ENCODE results near the gene XPNPEP1.

The XPNPEP1 gene

DNA sequence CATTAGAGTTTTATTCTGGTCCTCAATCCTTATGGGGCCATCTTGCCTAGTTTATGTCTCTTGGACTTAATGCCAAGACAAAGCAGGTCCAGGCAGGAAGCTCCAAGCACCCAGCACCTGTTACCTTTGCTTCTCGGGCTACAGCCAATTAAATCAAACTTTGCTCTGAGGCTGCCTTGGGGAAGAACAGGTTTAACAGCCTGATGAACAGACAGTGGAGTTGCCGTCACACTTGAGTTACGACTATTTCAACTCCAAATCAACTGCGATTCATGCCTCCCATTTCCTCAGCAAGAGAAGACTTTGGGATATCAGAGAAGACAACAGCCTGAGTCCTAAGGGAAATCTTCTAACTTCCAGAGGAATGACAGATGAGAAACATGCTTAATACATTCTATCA is 62.2 kb downstream of the XPNPEP1 start:
- DNase-seq = no peak

DNA sequence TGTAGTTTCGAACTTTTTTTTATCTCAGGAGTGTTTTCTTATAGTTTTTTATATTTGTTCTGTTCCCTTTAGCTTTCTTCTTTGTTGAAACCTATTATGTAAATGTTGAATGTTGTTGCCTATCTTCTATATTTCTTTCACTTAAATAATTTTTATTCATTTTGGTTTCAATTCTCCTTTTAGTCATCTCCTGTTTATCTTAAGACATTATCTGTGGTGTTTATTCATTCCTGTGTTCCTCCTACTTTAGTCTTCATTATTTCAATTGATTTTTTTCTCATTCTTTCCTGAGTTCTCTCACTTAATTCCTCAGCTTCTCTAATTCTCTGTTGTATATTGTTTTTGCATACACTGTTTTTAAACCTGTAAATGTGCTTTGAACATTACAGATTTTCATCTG is 64.1 kb downstream of the XPNPEP1 start:
- no peak for DNase-seq

DNA sequence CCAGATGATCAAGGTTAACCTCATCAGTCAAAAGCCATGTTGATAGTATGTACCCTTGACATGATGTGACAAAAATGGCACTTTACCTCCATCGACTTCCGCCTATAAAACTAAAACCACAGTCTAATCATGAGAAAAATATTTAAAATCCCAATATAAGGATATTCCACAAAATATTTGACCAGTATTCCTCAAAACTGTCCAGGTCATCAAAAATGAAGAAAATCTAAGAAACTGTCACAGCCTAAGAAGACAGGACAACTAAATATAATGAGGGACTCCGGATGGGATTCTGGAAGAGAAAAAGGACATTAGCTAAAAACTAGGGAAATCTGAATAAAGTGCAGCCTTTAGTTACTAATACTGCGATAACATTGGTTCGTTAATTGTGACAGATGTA is 67.6 kb downstream of the XPNPEP1 start:
- DNase-seq = no peak

DNA sequence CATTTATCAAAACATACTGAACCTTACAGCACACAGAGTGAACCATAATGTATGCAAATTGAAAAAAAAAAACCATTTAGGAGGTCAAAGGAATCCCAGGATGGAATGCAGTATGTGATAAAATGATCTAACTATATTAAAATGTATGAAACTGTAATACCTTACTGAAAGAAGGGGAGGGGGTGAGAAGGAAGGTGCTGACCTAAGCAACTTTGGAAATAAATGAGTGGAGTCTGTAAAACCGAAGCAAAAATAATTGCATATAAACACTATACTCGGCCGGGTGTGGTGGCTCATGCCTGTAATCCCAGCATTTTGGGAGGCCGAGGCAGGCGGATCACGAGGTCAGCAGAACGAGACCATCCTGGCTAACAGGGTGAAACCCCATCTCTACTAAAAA is 69.4 kb downstream of the XPNPEP1 start:
- DNase-seq = no peak

DNA sequence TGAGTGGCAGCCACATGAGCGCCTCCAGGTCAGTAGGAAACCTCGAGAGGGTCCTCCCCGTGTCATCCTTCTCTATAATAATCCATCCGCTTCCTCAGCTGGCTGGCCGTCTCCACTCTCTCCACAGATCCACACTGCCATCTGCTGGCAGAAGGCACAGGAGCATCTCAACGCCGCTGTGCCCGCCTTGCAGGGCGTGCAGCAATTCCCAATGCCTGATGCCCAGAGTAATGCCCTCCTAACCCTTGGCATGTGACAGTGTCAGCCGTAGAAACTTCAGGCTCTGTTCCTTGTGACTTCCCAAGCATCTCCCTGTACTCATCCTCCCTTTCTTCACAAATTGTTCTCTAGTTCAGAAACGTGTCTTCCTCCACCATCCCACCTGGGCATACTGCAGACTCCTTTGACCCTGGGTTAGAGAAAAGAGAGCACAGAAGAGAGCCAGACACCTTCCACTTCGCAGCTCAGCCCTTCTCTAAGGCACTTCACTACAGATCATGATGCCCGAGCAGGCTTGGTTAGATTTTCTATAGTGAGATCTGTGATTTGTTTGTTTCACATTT is 70.8 kb downstream of the XPNPEP1 start:
- DNase-seq = peak in 5 of 6 experiments; percentile 47 to 65 (median 54)

DNA sequence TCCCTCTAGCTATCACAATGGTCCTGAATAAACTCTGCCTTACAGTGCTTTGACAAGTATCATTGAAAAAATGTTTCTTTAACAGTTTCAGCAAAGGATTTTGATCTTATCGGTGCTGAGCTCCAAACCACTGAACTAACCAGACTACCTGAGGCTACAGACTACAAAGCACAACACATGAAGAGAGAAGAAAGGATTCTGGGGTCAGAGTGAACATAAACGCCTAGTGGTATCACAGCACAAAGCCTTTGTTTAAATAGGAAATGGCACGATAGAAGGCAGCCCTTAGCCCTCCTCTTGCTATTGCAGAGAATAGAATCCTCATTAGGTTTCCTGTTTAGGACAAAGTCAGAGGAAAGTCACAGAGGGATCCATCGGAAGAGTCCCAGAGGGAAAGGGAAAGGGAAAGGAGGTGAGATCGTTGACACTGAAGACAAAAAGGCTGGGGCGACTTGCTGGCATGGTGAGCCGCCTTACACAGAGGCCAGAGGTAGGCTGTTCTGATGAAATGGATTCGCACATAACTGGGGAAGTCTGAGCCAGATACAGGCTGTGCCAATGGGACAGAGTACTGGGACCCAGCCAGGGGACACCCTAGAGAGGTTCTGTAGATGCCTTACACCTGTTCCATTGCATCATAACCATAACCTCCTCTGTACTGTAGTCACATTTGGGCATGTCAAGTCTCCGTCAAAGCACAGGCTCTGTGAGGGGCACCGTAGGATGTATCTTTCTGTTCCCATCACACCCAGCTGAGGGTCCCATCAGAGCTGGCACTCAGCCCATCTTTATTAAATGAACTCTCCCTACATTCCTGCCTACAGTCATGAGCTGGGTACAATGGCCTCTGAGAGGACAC is 71.5 kb downstream of the XPNPEP1 start:
- peak in 1 of 6 experiments; percentile 45 for DNase-seq

DNA sequence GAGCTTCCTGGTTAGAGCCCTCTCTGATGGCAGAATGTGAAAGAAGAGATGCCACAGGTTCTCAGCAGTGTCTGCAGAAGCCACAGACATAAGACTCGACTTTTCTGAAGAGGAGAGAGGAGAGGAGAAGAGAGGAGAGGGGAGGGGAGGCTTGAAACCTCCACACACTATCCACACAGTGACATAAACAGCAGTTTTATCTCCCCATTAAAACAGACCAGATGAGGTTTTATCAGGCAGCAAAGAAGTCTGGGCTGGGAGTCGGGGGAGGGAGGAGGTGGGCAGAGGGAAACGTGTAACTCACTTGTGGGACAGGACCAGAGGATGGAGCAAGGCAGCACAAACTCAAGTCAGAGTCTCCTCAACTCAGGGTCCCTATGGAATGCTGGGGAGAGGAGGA is 76.5 kb downstream of the XPNPEP1 start:
- no peak for DNase-seq

DNA sequence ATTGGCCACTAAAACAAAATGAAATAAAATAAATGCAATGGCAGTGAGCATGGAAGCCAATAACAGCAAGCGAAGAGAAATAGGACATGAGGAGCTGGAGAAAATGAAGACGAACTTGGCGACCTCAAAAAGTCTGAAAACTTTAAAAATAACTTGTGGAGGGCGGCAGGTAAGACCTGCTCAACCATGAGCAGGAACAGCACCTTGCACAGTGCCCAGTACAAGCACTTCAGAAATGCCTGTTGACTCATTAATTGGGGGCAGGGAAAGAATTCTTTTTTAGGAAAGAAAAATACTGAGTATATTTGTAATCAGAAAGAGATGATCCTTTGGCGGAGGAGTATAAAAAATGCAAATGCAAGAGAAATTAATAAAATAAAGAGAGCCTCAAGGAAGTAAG is 78.0 kb downstream of the XPNPEP1 start:
- DNase-seq = no peak

DNA sequence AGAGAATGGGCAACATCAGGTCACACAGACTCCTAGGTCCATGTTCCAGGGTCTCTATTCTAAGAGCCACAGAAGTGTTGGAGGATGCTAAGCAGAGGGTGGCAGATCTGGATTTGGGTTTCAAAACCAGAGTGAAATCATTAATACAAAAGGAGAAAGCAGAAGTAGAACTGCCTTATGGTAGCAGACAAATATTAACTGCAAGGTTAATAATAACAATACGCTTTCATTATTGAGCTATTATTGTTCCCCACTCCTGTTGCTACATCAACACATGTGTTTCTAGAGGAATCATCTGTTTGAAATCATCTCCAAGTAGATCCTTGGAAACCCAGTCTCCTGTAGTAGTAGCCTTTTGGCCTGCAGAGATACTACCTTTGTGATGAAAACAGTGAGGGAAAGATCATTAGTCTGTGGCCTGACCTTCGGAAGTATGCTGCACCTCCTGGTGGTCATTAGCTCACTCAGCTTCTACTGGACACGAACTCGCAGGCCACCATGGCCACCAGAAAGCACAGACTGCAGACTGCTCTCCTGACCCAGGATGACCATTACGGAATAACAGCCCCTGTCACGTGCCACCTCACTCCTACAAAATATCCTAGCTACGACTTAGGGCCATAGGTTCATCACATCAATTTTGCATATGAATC is 84.6 kb downstream of the XPNPEP1 start:
- no peak for DNase-seq

DNA sequence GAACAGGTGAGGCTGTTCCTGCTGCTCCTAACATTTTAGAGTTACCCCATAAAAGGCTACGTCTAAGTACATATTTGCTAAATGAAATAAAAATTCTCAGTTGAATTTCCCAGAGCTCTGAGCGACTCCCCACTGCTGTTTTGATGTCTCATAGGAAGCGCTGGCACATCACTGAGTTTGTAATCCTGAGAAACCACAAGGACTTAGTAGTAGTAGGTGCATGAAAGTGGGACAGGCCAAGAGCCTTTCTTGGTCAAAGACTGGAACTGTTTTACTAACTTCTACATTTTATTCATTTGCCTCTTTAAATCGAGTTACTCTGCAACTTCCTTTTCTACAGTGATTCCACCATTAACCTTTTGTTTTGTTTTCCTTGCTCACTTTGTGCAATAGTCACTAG is 85.9 kb downstream of the XPNPEP1 start:
- DNase-seq = no peak

DNA sequence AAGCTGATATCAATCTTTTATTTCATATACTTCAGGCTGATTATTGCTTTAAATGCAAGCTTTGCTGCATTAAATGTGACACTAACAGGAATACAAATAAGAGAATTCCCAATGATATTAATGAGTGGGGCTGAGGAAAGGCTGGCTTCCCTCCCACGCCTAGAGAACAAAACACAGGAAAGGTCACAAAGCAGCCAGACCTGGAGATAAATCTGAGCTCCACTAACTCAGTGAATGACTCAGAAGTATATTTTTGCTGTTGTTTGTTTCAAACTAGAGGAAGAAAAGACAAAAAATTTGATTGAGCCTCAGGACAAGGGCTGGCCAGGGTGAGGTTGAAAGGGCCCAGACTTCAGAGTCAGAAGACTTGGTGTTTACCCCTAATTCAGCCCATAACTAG is 88.1 kb downstream of the XPNPEP1 start:
- DNase-seq = no peak

DNA sequence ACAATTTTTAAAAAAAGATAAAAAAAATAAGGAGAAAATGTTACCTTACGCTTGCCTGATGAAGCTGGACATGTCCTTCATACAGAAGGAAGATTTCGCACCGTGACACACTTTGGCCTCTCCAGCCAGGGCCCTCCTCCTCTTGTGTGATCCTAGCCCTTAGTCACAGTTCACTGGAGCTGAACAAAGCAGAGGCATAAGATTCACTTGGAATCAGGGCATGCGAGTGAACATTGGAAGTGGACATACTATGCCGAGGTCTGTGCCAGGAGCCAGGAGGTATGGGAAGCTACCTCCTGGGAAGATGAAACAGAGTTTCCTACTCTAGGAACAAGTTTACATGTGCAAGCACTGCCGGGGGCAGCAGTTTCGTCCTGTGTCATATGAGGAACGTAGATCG is 91.5 kb downstream of the XPNPEP1 start:
- no peak for DNase-seq

DNA sequence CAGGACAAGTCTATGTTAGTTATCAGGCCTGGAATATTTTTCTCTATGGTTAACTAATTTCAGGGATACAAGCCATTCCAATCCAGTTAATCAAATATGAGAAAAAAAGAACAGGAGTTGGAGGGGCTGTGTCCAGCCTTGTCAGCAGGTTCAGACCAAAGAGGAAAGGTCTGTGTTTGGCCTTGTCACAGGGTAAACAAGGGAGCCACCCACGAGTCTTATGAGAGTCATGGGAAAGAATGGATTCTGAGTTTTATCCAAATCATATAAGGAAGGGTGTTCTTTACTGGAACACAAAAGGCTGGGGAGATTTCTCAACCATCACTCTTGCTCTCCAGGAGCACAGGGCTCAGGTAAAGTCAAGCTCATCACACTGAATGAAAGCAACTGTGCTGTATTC is 99.1 kb downstream of the XPNPEP1 start:
- DNase-seq = no peak

DNA sequence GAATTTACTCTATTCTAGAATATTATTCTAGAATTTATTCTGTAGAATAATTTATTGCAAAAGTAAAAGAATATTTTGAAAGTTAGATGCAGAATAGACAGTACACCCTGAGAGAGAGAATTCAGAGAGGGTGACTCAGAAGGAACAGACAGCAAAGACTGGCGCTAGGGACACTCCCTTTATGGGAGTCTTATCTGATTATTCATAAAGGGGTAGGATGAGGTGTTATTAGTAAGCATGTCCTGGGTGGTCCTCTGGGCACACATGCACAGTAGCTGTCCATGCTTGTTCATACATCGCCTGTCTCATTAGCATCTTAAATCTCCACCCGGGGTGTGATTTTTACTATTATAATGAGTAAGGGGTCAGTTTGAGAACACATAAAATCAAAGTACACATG is 100.1 kb downstream of the XPNPEP1 start:
- DNase-seq = no peak

DNA sequence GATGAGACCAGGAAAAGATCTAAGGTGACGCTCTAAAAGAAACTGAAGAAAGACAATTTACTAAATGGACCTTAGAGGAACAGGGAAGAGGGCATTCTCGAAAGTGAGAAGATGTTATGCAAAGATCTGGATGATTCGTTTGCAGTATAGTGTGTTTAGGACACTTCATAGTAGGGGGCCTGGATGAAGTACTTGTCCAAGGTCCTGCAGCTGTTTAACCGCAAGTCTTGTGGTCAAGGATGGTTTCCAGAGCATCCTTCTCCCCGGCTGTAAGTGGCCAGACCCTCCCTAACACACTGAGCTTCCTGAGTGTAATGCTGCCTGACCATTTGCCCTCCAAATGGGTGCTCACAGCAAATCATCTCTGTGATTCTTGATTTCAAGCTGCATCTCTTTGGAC is 101.6 kb downstream of the XPNPEP1 start:
- DNase-seq = no peak

DNA sequence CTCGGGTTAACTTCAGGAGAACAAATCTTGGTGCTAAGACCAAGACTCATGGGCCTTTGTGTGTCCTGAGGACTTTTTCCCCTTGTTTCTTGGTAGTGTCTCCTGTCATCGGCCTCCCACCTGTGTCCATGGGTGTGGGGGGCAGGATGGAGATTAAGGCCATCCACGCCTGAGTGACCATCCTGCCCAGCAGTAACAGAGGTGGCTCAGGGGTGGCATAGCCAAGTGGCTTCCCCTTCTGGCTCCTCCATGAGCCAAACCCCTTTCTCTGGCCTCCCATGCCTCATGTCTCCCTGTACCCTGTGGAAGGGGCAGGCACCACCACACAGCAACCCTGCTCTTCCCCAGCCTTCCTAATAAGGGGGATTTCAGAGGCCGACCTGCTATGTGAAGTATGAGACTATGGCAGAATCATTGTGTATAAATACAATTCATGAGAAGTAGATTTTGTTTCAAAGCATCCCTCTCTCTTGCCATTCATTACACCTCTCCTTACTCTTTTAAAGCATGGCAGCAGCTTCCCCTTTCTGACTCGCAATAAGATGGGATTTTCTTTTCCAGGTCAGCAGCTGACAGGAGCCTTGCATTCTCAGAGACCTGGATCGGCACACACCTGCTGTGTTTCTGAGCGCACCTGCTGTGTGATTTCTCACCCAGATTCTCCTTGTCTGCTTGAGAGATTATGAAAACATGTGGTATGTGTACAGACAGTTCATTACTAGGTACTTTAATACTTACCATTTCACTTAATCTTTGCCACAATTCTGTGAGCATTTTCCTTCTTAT is 102.5 kb downstream of the XPNPEP1 start:
- DNase-seq = no peak

DNA sequence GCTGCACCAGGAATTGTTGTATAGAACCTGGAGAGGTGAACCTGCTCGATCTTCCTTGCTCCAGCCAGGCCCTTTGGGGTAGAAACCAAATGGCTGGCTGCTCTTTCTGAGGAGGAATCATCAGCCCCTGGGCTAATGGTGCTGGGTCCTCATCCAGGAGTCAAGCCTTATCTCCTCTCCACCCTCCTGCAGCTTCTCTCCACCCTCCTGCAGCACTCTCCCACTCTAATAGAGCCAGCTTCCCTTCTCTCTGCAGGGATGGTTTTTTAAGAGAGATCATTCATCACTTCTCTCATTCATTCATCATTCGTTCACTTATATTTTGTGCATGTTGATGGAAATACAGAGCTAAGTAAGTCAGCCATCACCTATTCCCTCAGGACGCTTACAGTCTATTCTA is 103.5 kb downstream of the XPNPEP1 start:
- no peak for DNase-seq
